Fibroblast of the aortic adventitia (primary cell): ENCODE data around the gene CAMTA1. TPM values are rescaled to one million over a fixed set of nuclear protein-coding genes. Genes with fewer than 3 reads are reported as not detected.

Experiments used
- DNase-seq: peaks from one replicate; pipeline ENCODE4 v3.0.0-alpha.2; 2010; ENCODE audit warnings: low read depth
- H3K4me3 ChIP-seq: 2 replicates; pipeline ENCODE4 v1.5.1; 2011; ENCODE audit warnings: low read depth, mild to moderate bottlenecking, control low read depth, low read length, moderate library complexity
- CTCF ChIP-seq: IDR thresholded peaks from 2 replicates; pipeline ENCODE4 v1.5.1; 2011; ENCODE audit warnings: mild to moderate bottlenecking, low read length, control low read depth, inconsistent platforms; ENCODE audit not compliant: insufficient read depth
- total RNA-seq: library from RNA; depleted of rRNA; stranded (reverse); fragments of >200 nt; gene quantifications from 2 replicates; pipeline ENCODE4 v1.2.3, GENCODE V29; 2012; ENCODE audit warnings: low replicate concordance

CAMTA1 gene
- total RNA-seq, 1 donor: 91.9 TPM

- DNase-seq: no peak
- TF ChIP-seq CTCF: no peak
- no peak overlapping the region for H3K4me3 ChIP-seq
Observed at GRCh38 chr1:7497107-7497637, 711.9 kb downstream of the CAMTA1 start.

GRCh38 chr1:7500381-7501083, 715.3 kb downstream of the CAMTA1 start:
- no peak overlapping the region for H3K4me3 ChIP-seq
- DNase-seq: no peak
- TF ChIP-seq CTCF: no peak

GRCh38 chr1:7501084-7501491, 715.8 kb downstream of the CAMTA1 start:
- DNase-seq: no peak
- no peak for TF ChIP-seq CTCF
- no peak overlapping the region for H3K4me3 ChIP-seq

GRCh38 chr1:7501723-7502603, 716.7 kb downstream of the CAMTA1 start:
- no peak for DNase-seq
- H3K4me3 ChIP-seq: no peak overlapping the region
- no peak for TF ChIP-seq CTCF

GRCh38 chr1:7503691-7504437, 718.6 kb downstream of the CAMTA1 start:
- no peak for TF ChIP-seq CTCF
- no peak for DNase-seq
- no peak overlapping the region for H3K4me3 ChIP-seq

- no peak overlapping the region for H3K4me3 ChIP-seq
- no peak for TF ChIP-seq CTCF
- no peak for DNase-seq
Observed at GRCh38 chr1:7504438-7504720, 719.1 kb downstream of the CAMTA1 start.
